ENCODE results near the gene MYZAP.
A peak's percentile ranks its signal among the peaks of the same experiment; 100 is the strongest.

Gene MYZAP

DNA sequence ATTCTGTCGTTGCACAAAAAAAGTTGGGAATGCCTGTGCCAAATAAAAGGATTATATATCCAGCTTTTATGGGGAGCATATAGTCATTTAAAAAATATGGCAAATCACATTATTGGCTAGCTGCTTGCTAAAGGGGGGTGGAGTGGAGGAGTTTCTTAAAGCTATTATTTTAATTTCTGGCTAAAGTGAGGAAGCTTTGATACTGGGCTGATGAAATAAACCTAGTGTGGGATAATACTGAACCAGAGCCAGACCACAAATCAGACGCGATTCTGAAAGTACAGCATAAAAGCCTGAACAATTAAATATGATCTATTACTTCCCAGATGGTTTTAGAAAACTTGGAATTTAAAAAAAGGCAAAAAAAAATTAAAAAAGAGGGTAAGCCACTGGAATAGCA is 129.2 kb downstream of the MYZAP start:
- H3K4me3 Mint-ChIP-seq: no peak overlapping the region
- H3K36me3 Mint-ChIP-seq (ENCODE audit: low read depth): peaks cover 38% of the 10 kb centered on the region
- H3K9me3 Mint-ChIP-seq: peaks cover 4% of the 10 kb centered on the region
- H3K27me3 Mint-ChIP-seq: no peaks in the 10 kb centered on the region
- no peak for ATAC-seq
- no peaks in the 10 kb centered on the region for H3K4me1 Mint-ChIP-seq
- DNase-seq: no peak
- H3K27ac Mint-ChIP-seq: no peak overlapping the region

DNA sequence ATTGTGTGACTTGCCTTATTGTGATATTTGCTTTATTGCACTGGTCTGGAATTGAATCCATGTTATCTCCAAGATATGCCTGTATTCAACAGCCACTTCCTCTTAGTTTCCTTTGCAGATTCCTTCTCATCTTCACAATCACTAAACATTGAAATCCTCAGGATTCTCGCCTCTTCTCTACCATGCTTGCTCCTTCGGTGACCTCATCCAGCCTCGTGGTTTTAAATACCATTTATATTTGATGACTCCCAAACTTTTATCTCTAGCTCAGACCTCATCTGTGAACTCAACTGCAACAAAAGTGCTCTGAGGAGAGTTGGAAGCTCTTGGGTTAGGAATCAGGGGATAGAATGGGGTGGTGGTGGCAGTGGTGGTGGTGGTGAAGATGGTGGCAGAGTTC is 134.7 kb downstream of the MYZAP start:
- Mint-ChIP-seq H3K4me1 (no peaks in the 10 kb centered on the region), H3K4me3 (no peak overlapping the region), H3K36me3 (ENCODE audit: low read depth) (peaks cover 11% of the 10 kb centered on the region), H3K27me3 (no peaks in the 10 kb centered on the region), H3K9me3 (no peaks in the 10 kb centered on the region), H3K27ac (no peak overlapping the region)
- no peak for ATAC-seq
- no peak for DNase-seq

DNA sequence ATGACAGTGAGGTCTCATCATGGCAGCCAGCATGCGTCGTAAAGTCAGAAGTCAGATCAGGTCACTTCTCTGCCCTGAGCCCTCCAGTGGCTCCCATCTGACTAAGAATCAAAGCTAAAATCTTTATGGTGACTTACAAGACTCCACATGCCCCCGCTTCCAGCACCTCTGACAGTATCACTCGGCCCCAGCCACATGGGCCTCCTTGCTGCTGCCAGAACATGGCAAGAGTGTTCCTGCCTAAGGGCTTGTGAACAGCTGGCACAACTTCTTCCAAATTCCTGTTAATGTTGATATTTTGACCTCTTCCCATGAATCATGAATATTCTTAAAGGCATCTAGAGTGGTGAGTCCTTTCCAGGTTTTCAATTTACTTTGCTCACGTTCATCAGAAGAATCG is 135.3 kb downstream of the MYZAP start:
- no peaks in the 10 kb centered on the region for H3K9me3 Mint-ChIP-seq
- H3K36me3 Mint-ChIP-seq (ENCODE audit: low read depth): peaks cover 11% of the 10 kb centered on the region
- no peaks in the 10 kb centered on the region for H3K4me1 Mint-ChIP-seq
- ATAC-seq (no peak), DNase-seq (no peak)
- H3K27ac Mint-ChIP-seq: no peak overlapping the region
- H3K27me3 Mint-ChIP-seq: no peaks in the 10 kb centered on the region
- H3K4me3 Mint-ChIP-seq: no peak overlapping the region

DNA sequence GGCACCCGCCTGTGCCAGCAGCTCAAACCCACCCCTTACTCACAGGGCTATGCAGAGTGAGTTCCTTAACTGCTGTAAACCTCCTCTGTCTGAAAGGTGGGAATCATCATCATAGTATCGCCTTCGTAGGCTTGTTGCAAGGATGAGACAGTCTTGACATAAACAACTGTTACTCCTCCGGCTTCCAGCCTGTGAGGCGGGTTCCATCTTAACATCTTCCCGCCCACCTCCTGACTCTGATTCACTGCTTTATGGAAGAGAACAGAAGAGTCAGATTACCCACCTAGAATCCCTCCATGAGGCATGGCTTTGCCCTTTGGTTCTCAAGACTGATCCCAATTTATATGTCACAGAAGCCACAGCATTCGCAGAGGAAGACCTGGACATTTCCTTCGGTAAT is 136.7 kb downstream of the MYZAP start:
- H3K4me3 Mint-ChIP-seq: no peak overlapping the region
- no peaks in the 10 kb centered on the region for H3K9me3 Mint-ChIP-seq
- H3K36me3 Mint-ChIP-seq (ENCODE audit: low read depth): peaks cover 2% of the 10 kb centered on the region
- H3K27me3 Mint-ChIP-seq: no peaks in the 10 kb centered on the region
- H3K27ac Mint-ChIP-seq: no peak overlapping the region
- DNase-seq: no peak
- ATAC-seq: no peak
- H3K4me1 Mint-ChIP-seq: no peaks in the 10 kb centered on the region

DNA sequence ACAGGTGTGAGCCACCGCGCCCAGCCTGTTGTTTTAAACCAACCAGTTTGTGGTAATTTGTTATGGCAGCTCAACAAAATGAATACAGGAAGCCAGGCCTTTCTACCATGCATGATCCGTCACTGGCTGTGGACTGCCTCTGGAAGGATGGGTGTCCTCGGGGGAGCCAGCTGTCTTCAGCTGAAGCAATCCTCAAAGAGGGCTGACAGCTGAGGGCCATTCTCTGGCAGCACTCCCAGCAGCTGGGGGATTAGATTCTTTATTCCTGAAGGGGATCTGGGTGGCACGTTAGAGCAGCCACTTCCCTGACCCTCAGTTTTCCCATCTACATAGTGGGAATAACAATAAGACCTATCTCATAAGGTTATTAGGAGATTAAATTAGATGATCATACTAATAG is 139.2 kb downstream of the MYZAP start:
- no peaks in the 10 kb centered on the region for H3K4me1 Mint-ChIP-seq
- H3K4me3 Mint-ChIP-seq: no peak overlapping the region
- DNase-seq (no peak), ATAC-seq (no peak)
- peaks cover 2% of the 10 kb centered on the region for H3K36me3 Mint-ChIP-seq (ENCODE audit: low read depth)
- H3K27ac Mint-ChIP-seq: no peak overlapping the region
- no peaks in the 10 kb centered on the region for H3K9me3 Mint-ChIP-seq
- H3K27me3 Mint-ChIP-seq: no peaks in the 10 kb centered on the region

DNA sequence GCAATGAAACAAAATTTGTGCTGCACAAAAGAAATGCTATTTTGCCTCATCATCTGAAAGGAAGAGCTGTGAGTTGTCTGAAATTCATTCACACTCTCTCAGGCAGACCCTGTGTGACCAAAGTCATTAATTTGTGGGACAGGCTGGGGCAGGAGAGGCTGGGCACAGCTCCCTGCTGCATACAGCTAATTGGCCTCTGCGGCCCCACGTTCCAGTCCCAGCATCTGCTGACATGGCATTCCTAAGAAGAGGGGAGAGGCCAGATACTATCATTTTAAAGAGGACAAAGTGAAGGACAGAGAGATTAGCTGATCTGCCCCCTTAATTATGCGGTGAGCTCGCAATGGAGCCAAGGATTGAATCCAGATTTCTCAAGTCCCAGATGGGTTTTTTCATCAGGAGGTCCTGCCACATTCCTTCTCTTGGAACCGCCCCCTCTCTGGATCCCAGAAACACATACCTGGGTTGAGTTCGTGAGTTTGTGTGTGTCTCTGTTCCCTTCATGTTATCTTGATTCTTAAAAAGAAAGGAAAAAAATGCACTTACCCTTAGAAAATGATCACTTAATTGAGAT is 139.9 kb downstream of the MYZAP start:
- H3K27me3 Mint-ChIP-seq: no peaks in the 10 kb centered on the region
- no peaks in the 10 kb centered on the region for H3K4me1 Mint-ChIP-seq
- ATAC-seq (no peak), DNase-seq (no peak)
- no peak overlapping the region for H3K4me3 Mint-ChIP-seq
- no peaks in the 10 kb centered on the region for H3K36me3 Mint-ChIP-seq (ENCODE audit: low read depth)
- no peaks in the 10 kb centered on the region for H3K9me3 Mint-ChIP-seq
- H3K27ac Mint-ChIP-seq: no peak overlapping the region

DNA sequence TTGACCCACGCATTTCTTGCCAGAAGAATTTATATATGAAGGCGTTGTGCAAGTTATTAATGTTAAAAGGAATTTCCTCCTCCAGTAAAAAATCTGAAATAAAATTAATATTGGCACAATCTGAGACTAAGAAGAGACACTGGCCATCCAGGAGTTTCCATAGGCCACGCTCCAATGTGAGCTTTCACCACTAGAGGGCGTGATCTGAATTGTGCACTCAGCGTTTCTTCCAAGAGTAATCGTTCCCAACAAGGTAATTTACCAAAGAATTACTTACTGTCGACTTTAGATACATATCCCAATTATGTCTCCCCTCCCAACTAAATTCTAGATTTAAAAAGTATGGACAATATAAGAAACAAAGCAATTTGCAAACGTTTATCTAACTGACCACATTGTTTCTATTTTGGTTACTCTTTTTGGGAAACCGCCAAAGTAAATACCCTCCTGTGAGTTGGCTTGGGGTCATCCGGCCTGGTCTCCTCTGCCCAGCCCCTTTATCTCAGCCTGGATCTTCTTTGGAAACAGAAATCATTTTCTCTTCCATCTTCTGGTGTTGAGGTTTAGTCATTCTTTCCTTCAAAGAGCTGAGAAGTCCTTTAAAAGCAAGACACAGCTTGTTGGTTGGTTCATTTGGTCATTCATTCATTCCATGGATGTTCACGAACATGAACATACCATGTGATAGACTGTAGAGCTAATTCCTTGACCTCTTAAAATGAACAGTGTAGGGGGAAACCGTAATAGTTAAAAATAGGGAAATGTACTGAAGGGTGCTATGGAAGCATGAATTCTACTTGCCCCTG is 141.0 kb downstream of the MYZAP start:
- H3K27ac Mint-ChIP-seq: no peak overlapping the region
- no peak for ATAC-seq
- peak; percentile 56 for DNase-seq
- H3K27me3 Mint-ChIP-seq: no peaks in the 10 kb centered on the region
- no peak overlapping the region for H3K4me3 Mint-ChIP-seq
- no peaks in the 10 kb centered on the region for H3K9me3 Mint-ChIP-seq
- H3K4me1 Mint-ChIP-seq: no peaks in the 10 kb centered on the region
- peaks cover 3% of the 10 kb centered on the region for H3K36me3 Mint-ChIP-seq (ENCODE audit: low read depth)

DNA sequence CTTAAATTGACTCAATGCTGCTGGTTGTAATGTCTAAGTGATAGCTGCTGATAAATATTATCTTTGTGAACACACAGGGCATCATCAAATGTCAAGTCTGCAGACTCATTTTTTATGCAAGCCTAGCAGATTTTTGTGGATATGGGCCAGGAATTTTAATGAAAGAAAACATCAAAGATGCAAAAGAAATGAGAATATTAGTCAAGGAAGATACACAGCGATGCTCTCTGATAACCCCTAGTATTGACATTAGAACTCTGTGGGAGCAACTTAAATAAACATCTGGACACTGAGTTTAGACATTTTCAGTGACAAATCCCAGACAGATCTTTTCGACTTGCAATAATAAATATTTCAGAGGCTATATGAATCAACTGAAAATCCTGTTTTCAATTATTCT is 143.2 kb downstream of the MYZAP start:
- Mint-ChIP-seq H3K36me3 (ENCODE audit: low read depth) (peaks cover 3% of the 10 kb centered on the region), H3K27ac (no peak overlapping the region), H3K9me3 (no peaks in the 10 kb centered on the region), H3K4me3 (no peak overlapping the region), H3K4me1 (no peaks in the 10 kb centered on the region), H3K27me3 (no peaks in the 10 kb centered on the region)
- ATAC-seq: no peak
- no peak for DNase-seq

Measured in activated naive CD8-positive, alpha-beta T cell treated with anti-CD3 and anti-CD28 coated beads, Interleukin-2, amount 50 U/mL, for 24 hours (primary cell).